ENCODE data around the gene C17orf100. TPM values are rescaled to one million over a fixed set of nuclear protein-coding genes. Genes with fewer than 3 reads are reported as not detected.

C17orf100 gene
- total and polyA plus RNA-seq, 2 of the 13 experiments (the other 11 are each of a cell fraction or from before 2014, with no cell fraction given), result 3.6 to 8.7 TPM

DNA sequence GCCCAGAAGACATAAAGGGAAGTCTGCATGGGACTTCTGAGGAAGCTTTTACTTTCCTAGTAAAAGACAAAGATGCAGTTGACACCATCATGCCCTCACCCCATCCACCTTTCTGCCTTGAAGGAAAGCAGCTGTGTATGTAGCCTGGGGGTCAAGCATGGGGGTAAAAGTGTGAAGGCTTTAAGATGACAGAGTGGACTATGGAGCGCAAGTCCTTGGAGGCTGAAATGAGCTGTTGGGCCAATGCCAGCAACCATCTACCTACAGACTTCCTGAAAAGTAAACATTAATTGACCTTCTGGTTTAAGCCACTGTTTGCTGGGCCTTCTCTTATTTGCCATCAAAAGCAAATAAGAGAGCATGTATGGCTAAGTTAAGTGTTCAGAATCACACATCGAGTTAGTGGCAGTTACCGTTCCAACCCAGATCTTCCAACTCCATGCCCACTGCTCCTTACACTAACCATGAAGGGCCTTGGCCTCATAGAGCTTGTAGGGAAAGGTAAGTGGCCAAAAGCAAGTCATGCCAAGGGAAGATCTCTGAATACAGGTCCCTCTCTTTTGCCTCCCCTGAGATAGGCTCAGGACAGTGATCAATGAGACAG, 31.6 kb downstream of the C17orf100 start (continued):
- TF ChIP-seq GATA4 (IDR thresholded peaks at IDR 0.05; ENCODE audit: borderline replicate concordance, low read depth) (0 out of 2 replicates have a peak, but pooled peaks have one; percentile 32), FLYWCH1 (CRISPR knock-in tag; IDR thresholded peaks at IDR 0.05) (no peak), ARNT (IDR thresholded peaks at IDR 0.05) (no peak), MTF2 (CRISPR knock-in tag; IDR thresholded peaks at IDR 0.05; ENCODE audit: borderline replicate concordance) (no peak), ZNF790 (CRISPR knock-in tag; IDR thresholded peaks at IDR 0.05; ENCODE audit: borderline replicate concordance) (no peak), EP300 (IDR thresholded peaks at IDR 0.05; ENCODE audit: low read depth in 2 of 2, low read length in 2 of 2) (peak in 1 of 2 experiments; percentile 81; a peak in 2 of 4 replicates), EP300 (CRISPR knock-in tag; IDR thresholded peaks at IDR 0.05; ENCODE audit: borderline replicate concordance) (no peak), ZNF333 (CRISPR knock-in tag; IDR thresholded peaks at IDR 0.05; ENCODE audit: borderline replicate concordance) (no peak), SUZ12 (IDR thresholded peaks at IDR 0.05; ENCODE audit: low read depth, low read length) (no peak), IRX3 (CRISPR knock-in tag; IDR thresholded peaks at IDR 0.05; ENCODE audit: borderline replicate concordance, low read depth) (no peak), ZMYM2 (CRISPR knock-in tag; IDR thresholded peaks at IDR 0.05) (no peak), MXD4 (CRISPR knock-in tag; IDR thresholded peaks at IDR 0.05) (no peak), MAF1 (CRISPR knock-in tag; IDR thresholded peaks at IDR 0.05; ENCODE audit: borderline replicate concordance) (0 out of 2 replicates have a peak, but pooled peaks have one; percentile 30), HMG20B (CRISPR knock-in tag; conservative IDR thresholded peaks at IDR 0.05) (no peak), SNRNP70 (IDR thresholded peaks at IDR 0.05; ENCODE audit: low read depth, low read length) (no peak), ZNF296 (CRISPR knock-in tag; conservative IDR thresholded peaks at IDR 0.05) (no peak), ZNF556 (CRISPR knock-in tag; IDR thresholded peaks at IDR 0.05; ENCODE audit: borderline replicate concordance) (no peak; the same call in 1 of the 2 replicates)
- TF ChIP-seq, protein P1, sequence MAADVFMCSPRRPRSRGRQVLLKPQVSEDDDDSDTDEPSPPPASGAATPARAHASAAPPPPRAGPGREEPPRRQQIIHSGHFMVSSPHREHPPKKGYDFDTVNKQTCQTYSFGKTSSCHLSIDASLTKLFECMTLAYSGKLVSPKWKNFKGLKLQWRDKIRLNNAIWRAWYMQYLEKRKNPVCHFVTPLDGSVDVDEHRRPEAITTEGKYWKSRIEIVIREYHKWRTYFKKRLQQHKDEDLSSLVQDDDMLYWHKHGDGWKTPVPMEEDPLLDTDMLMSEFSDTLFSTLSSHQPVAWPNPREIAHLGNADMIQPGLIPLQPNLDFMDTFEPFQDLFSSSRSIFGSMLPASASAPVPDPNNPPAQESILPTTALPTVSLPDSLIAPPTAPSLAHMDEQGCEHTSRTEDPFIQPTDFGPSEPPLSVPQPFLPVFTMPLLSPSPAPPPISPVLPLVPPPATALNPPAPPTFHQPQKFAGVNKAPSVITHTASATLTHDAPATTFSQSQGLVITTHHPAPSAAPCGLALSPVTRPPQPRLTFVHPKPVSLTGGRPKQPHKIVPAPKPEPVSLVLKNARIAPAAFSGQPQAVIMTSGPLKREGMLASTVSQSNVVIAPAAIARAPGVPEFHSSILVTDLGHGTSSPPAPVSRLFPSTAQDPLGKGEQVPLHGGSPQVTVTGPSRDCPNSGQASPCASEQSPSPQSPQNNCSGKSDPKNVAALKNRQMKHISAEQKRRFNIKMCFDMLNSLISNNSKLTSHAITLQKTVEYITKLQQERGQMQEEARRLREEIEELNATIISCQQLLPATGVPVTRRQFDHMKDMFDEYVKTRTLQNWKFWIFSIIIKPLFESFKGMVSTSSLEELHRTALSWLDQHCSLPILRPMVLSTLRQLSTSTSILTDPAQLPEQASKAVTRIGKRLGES (CRISPR knock-in tag; IDR thresholded peaks at IDR 0.05; ENCODE audit: borderline replicate concordance), result no peak
- TF ChIP-seq, protein P2, sequence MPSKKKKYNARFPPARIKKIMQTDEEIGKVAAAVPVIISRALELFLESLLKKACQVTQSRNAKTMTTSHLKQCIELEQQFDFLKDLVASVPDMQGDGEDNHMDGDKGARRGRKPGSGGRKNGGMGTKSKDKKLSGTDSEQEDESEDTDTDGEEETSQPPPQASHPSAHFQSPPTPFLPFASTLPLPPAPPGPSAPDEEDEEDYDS (CRISPR knock-in tag; IDR thresholded peaks at IDR 0.05), result no peak; the same call in 1 of the 2 replicates
- TF ChIP-seq, protein P3, sequence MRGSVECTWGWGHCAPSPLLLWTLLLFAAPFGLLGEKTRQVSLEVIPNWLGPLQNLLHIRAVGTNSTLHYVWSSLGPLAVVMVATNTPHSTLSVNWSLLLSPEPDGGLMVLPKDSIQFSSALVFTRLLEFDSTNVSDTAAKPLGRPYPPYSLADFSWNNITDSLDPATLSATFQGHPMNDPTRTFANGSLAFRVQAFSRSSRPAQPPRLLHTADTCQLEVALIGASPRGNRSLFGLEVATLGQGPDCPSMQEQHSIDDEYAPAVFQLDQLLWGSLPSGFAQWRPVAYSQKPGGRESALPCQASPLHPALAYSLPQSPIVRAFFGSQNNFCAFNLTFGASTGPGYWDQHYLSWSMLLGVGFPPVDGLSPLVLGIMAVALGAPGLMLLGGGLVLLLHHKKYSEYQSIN (CRISPR knock-in tag; IDR thresholded peaks at IDR 0.05; ENCODE audit: borderline replicate concordance), result no peak
- TF ChIP-seq, protein P4, sequence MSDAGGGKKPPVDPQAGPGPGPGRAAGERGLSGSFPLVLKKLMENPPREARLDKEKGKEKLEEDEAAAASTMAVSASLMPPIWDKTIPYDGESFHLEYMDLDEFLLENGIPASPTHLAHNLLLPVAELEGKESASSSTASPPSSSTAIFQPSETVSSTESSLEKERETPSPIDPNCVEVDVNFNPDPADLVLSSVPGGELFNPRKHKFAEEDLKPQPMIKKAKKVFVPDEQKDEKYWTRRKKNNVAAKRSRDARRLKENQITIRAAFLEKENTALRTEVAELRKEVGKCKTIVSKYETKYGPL (CRISPR knock-in tag; IDR thresholded peaks at IDR 0.05), result no peak
- TF ChIP-seq, protein P5, sequence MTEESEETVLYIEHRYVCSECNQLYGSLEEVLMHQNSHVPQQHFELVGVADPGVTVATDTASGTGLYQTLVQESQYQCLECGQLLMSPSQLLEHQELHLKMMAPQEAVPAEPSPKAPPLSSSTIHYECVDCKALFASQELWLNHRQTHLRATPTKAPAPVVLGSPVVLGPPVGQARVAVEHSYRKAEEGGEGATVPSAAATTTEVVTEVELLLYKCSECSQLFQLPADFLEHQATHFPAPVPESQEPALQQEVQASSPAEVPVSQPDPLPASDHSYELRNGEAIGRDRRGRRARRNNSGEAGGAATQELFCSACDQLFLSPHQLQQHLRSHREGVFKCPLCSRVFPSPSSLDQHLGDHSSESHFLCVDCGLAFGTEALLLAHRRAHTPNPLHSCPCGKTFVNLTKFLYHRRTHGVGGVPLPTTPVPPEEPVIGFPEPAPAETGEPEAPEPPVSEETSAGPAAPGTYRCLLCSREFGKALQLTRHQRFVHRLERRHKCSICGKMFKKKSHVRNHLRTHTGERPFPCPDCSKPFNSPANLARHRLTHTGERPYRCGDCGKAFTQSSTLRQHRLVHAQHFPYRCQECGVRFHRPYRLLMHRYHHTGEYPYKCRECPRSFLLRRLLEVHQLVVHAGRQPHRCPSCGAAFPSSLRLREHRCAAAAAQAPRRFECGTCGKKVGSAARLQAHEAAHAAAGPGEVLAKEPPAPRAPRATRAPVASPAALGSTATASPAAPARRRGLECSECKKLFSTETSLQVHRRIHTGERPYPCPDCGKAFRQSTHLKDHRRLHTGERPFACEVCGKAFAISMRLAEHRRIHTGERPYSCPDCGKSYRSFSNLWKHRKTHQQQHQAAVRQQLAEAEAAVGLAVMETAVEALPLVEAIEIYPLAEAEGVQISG (CRISPR knock-in tag; IDR thresholded peaks at IDR 0.05), result peak; percentile 50
